Measurements from ENCODE around the gene CIZ1.
"Not testable (repeated sequence)": the region's sequence is repeated elsewhere in the genome, so short reads cannot be mapped to it uniquely, and the experiment has no call there.

Gene CIZ1

DNA sequence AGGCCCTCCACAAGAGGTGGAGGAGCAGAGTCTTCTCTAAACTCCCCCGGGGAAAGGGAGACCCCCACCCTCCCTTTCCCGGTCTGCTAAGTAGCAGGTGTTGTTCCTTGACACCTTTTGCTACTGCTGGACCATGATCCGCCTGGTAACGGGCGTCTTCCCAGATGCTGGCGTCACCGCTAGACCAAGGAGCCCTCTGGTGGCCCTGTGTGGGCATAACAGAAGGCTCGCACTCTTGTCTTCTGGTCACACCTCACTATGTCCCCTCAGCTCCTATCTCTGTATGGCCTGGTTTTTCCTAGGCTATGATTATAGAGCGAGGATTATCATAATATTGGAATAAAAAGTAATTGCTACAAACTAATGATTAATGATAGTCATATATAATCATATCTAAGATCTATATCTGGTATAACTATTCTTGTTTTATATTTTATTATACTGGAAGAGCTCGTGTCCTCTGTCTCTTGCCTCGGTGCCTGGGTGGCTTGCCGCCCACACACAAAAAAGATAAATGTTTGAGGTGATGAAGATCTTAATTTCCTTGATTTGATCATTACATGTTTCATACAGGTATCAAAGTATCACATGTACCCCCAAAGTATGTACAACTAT is 61.3 kb downstream of the CIZ1 start:
- H3K27ac ChIP-seq = peak overlapping the region; percentile 91
- H3K4me1 ChIP-seq (ENCODE audit: control insufficient read depth in 1 of 2, insufficient read depth in 1 of 2, low read depth in 1 of 2, low read length in 1 of 2) = peaks cover 53 to 64% of the 10 kb centered on the region in 2 experiments
- not testable (repeated sequence) for H3K36me3 ChIP-seq; H3K4me3 ChIP-seq (ENCODE audit: low read depth in 1 of 2, low read length in 1 of 2); H3K27me3 ChIP-seq; H3K9me3 ChIP-seq
- TF ChIP-seq, protein P1, sequence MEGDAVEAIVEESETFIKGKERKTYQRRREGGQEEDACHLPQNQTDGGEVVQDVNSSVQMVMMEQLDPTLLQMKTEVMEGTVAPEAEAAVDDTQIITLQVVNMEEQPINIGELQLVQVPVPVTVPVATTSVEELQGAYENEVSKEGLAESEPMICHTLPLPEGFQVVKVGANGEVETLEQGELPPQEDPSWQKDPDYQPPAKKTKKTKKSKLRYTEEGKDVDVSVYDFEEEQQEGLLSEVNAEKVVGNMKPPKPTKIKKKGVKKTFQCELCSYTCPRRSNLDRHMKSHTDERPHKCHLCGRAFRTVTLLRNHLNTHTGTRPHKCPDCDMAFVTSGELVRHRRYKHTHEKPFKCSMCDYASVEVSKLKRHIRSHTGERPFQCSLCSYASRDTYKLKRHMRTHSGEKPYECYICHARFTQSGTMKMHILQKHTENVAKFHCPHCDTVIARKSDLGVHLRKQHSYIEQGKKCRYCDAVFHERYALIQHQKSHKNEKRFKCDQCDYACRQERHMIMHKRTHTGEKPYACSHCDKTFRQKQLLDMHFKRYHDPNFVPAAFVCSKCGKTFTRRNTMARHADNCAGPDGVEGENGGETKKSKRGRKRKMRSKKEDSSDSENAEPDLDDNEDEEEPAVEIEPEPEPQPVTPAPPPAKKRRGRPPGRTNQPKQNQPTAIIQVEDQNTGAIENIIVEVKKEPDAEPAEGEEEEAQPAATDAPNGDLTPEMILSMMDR (IDR thresholded peaks at IDR 0.05) = peak; percentile 75

DNA sequence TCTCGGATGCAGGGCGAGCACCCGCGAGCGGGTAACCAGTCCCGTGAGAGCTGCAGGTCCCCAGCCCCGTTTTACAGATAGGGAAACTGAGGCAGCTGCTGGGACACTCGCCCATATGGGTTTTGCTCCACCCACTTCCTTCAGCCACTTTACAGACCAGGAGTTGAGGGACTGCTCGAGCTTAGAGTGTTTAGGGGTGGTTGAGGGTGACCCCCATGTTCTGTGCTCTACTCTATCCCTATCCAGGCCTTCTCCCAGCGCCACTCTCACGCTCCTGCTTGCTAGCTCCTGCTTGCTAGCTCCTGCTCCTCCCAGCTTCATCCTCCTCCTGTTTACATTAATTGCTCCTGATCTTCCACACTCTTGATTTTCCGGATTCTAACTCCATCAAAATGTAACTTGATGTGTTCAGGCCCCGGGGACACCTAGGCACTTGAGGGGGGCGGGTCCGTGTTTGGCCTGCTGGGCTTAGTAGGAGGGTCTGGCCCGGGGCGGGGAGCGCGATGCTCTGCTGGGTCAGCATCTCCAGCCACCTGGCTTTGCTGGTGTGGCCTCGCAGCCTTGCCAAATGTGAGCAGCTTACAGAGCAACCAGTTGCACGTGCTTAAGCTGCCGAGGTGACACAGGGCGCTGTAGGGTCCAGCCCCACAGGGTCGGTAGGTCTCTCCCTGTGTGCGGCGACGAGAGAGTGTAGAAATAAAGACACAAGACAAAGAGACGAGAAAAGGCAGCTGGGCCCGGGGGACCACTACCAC is 62.4 kb downstream of the CIZ1 start:
- Histone ChIP-seq H3K36me3 (no peaks in the 10 kb centered on the region), H3K4me3 (ENCODE audit: low read depth in 1 of 2, low read length in 1 of 2) (peak overlapping the region; percentile 94 to 96), H3K4me1 (ENCODE audit: control insufficient read depth in 1 of 2, insufficient read depth in 1 of 2, low read depth in 1 of 2, low read length in 1 of 2) (peaks cover 57 to 71% of the 10 kb centered on the region in 2 experiments), H3K27ac (peak overlapping the region; percentile 91), H3K9me3 (no peaks in the 10 kb centered on the region), H3K27me3 (no peaks in the 10 kb centered on the region)
- TF ChIP-seq, protein P1 (IDR thresholded peaks at IDR 0.05) = no peak

DNA sequence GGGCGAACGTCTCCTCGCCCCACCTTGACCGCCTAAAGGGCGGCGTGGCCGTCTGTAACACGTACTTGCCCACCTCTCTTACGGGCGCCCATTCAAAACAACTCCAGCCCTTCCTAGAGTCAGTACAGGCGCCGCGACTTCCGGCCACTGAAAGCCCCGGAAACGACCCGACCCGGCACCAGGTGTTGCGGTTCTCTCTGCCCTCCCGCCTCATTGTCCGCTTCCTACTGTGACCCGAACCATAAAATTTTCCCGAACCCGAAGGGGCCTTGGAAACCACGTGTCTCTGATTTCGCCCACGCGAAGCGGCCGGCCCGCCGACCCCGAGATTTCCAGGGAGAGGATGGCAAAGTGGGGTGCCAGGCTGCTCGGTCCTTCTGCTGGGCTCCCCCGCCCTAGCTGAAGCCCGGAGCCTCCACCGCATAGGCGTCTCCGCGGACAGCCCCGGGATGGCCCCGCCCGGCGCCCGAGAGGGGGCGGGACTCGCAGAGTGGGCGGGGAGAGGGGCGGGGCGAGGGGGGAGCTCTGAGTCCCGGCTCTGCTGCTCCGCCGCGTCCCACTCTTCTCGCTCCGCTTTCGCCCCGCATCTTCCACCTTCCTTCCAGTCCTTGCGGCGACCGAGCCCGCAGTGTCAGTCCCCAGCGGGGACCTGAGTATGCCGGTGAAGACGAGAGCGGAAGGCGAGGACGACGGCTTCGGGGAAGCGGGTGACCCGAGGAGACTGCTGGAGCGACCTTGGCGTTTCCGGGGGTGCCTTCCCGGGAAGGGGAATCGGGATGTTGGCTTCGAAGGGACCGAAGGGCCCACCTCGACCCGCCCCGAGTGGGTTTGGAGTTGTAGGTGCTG is 63.2 kb downstream of the CIZ1 start:
- Histone ChIP-seq H3K27me3 (no peaks in the 10 kb centered on the region), H3K9me3 (no peaks in the 10 kb centered on the region), H3K36me3 (peaks cover 7% of the 10 kb centered on the region), H3K27ac (peak overlapping the region; percentile 91), H3K4me1 (ENCODE audit: control insufficient read depth in 1 of 2, insufficient read depth in 1 of 2, low read depth in 1 of 2, low read length in 1 of 2) (peaks cover 52 to 65% of the 10 kb centered on the region in 2 experiments), H3K4me3 (ENCODE audit: low read depth in 1 of 2, low read length in 1 of 2) (peak overlapping the region; percentile 94 to 96)
- TF ChIP-seq, protein P1 (IDR thresholded peaks at IDR 0.05) = peak; percentile 42

DNA sequence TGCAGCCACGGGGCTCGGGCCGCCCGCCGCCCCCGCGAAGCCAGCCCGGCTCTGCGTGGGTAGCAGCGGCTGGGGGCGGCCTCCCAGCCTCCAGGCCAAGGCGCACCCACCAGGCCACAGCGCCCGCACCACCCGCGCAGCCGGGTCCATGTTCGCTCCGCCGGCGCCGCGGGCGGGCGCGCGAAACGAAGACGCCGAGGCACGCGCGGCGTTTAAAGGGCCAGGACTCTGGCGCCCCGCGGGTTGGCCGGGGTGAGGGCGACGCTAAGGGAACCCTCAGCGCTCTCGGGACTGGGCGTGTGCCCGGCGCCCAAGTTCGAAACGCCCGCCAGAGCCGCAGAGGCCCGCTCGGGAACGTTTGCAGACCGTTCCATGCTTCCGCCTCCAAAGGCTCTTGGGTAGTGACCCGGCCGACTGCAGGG is 63.8 kb downstream of the CIZ1 start, which contains the start of gene PTGES2:
TSS of gene PTGES2 (minus strand) at position 162 of the 422 bp plus-strand sequence. CDS start at position 150, 12 bp downstream.
- Histone ChIP-seq H3K36me3 (peaks cover 12% of the 10 kb centered on the region), H3K4me3 (ENCODE audit: low read depth in 1 of 2, low read length in 1 of 2) (peak within 1 kb of the TSS; percentile 94 to 96), H3K27me3 (no peaks in the 10 kb centered on the region), H3K27ac (peak within 1 kb of the TSS; percentile 91), H3K4me1 (ENCODE audit: control insufficient read depth in 1 of 2, insufficient read depth in 1 of 2, low read depth in 1 of 2, low read length in 1 of 2) (peaks cover 49 to 59% of the 10 kb centered on the region in 2 experiments), H3K9me3 (no peaks in the 10 kb centered on the region)
- TF ChIP-seq, protein P1 (IDR thresholded peaks at IDR 0.05) = no peak

DNA sequence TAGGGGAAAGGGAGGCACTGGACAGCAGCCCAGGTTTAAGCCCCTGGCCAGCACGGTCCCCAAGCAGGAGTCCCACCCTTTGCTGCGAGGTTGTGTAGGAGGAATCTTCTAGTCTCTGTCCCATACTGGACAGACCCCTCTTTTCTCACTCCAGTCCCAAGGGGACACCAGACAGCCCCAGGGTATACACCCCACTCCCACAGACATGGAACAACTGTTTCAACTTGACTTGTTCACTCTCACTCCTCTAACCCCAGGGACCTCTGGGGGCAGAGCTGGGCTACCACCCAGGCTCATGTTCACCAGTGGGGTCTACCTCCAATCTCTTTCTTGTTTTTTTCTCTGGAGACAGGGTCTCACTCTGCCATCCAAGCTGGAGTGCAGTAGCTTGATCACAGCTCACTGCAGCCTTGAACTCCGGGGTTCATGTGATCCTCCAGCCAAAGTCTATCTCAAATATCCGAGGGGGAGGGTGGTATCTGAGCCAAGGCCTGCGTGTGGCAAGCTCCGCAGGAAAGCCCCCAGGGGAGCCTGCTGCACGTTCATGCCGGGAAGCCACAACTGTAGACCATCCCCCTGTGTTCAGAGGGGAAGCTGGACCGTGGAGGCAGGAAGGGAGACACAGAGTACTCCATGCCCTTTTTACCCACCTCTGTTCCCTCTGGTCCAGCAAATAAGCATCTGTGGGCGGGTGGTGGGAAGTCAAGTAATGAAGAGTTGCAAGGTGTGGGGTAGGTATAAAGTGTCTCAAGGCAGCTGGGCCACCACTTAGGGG is 65.6 kb downstream of the CIZ1 start:
- no peaks in the 10 kb centered on the region for H3K27me3 ChIP-seq
- peak overlapping the region; percentile 42 for H3K27ac ChIP-seq
- H3K4me3 ChIP-seq (ENCODE audit: low read depth in 1 of 2, low read length in 1 of 2) = peak overlapping the region; percentile 17 to 36
- no peaks in the 10 kb centered on the region for H3K9me3 ChIP-seq
- TF ChIP-seq, protein P1 (IDR thresholded peaks at IDR 0.05) = no peak
- H3K36me3 ChIP-seq = peaks cover 30% of the 10 kb centered on the region
- peaks cover 49 to 54% of the 10 kb centered on the region in 2 experiments for H3K4me1 ChIP-seq (ENCODE audit: control insufficient read depth in 1 of 2, insufficient read depth in 1 of 2, low read depth in 1 of 2, low read length in 1 of 2)

Measured in neutrophil (primary cell).